MCF 10A (cell line): ENCODE measurements around the gene CALN1. TPM values are rescaled to one million over a fixed set of nuclear protein-coding genes. Genes with fewer than 3 reads are reported as not detected.

Experiments used
- BruUV-seq: library from RNA; stranded (reverse); fragments of 400-500 nt; replicated peaks from 2 replicates; lab custom pipeline; 2021; lab: Mats Ljungman, UMichigan
- CTCF ChIA-PET: fragments of 300-600 bp; sonication (Branson Sonifier 250); formaldehyde crosslinking; extraction: SDS; loops from one replicate; lab custom pipeline; 2021; ENCODE audit warnings: antibody characterized with exemption, inconsistent platforms; lab: Yijun Ruan, JAX
- POLR2A ChIA-PET: fragments of 300-600, 350-650 bp; sonication (Branson Sonifier 250); formaldehyde crosslinking; extraction: SDS; loops from one replicate; lab custom pipeline; 2020; ENCODE audit warnings: antibody characterized with exemption, inconsistent platforms; lab: Yijun Ruan, JAX
- DNase-seq: peaks from one replicate; pipeline ENCODE4 v3.0.0-alpha.2; 2018; ENCODE audit not compliant: unreplicated experiment
- H3K27ac Mint-ChIP-seq: one replicate; pipeline ENCODE4 v1.8.0; 2022; ENCODE audit warnings: mild to moderate bottlenecking, low read depth, mixed read lengths; ENCODE audit not compliant: unreplicated experiment
- H3K27me3 Mint-ChIP-seq: one replicate; pipeline ENCODE4 v1.8.0; 2022; ENCODE audit warnings: mixed read lengths; ENCODE audit not compliant: insufficient read depth, unreplicated experiment
- H3K36me3 Mint-ChIP-seq: one replicate; pipeline ENCODE4 v1.8.0; 2022; ENCODE audit warnings: mild to moderate bottlenecking, moderate library complexity, mixed read lengths; ENCODE audit not compliant: insufficient read depth, unreplicated experiment
- H3K4me1 Mint-ChIP-seq: one replicate; pipeline ENCODE4 v1.8.0; 2022; ENCODE audit warnings: mixed read lengths; ENCODE audit not compliant: insufficient read depth, unreplicated experiment
- H3K4me3 Mint-ChIP-seq: one replicate; pipeline ENCODE4 v1.8.0; 2022; ENCODE audit warnings: mild to moderate bottlenecking, moderate library complexity, mixed read lengths; ENCODE audit not compliant: unreplicated experiment
- H3K9me3 Mint-ChIP-seq: one replicate; pipeline ENCODE4 v1.8.0; 2022; ENCODE audit warnings: mixed read lengths; ENCODE audit not compliant: unreplicated experiment
- intact Hi-C: fragments of 100-400 bp; cut with micrococcal nuclease; formaldehyde crosslinking; loops from 2 replicates; pipeline ENCODE4 v1.14.1; 2022
- total RNA-seq: library from RNA; stranded (reverse); gene quantifications from 2 replicates; pipeline ENCODE4 v1.2.3, GENCODE V29; 2022
- TF ChIP-seq, protein P1 (sequence below): fragments of 200-600 bp; IDR thresholded peaks from one replicate; pipeline ENCODE4 v1.8.0; 2022; ENCODE audit warnings: antibody characterized with exemption, mild to moderate bottlenecking; ENCODE audit not compliant: unreplicated experiment

The CALN1 gene
- total RNA-seq, 1 experiment from 2014 or later: not detected

DNA sequence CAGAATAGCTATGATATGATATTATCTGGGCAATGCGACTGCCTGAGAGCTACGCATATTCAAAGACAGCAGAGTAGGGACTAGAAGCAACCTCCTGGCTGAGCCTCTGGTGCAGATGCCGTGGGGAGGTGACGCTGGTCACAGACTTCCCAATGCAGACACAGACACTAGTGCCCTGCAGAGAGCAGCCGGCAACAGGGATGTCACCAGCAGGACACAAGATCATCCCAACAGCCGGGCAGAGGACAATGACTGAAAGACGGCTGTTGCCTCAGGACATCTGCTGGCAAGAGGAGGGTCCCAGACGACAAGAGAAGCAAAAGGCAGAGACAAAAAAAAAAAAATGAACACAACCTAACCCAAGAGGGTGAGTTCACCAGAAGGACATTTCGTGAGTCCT is 104.6 kb downstream of the CALN1 start:
- no TSS peak for BruUV-seq
- POLR2A ChIA-PET: no interaction called here

DNA sequence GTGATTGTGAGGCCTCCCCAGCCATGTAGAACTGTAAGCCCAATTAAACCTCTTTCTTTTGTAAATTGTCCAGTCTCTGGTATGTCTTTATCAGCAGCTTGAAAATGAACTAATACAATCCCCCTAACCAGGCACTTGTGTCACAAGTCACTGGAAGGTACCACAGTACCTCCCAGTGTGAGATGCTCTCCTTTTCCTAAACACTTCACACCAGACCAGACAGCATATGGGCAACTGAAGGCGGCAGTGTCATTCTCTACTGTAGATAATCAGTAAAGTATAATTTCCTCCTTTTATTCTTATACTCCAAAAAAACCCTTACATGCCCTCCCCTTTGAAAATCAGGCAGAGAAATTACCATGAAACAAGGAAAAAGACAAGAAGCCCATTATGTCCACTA is 113.2 kb downstream of the CALN1 start:
- TF ChIP-seq, protein P1, sequence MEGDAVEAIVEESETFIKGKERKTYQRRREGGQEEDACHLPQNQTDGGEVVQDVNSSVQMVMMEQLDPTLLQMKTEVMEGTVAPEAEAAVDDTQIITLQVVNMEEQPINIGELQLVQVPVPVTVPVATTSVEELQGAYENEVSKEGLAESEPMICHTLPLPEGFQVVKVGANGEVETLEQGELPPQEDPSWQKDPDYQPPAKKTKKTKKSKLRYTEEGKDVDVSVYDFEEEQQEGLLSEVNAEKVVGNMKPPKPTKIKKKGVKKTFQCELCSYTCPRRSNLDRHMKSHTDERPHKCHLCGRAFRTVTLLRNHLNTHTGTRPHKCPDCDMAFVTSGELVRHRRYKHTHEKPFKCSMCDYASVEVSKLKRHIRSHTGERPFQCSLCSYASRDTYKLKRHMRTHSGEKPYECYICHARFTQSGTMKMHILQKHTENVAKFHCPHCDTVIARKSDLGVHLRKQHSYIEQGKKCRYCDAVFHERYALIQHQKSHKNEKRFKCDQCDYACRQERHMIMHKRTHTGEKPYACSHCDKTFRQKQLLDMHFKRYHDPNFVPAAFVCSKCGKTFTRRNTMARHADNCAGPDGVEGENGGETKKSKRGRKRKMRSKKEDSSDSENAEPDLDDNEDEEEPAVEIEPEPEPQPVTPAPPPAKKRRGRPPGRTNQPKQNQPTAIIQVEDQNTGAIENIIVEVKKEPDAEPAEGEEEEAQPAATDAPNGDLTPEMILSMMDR: no peak
- DNase-seq: no peak
- Mint-ChIP-seq H3K36me3 (peaks cover 7% of the 10 kb centered on the region), H3K4me1 (no peaks in the 10 kb centered on the region), H3K9me3 (no peaks in the 10 kb centered on the region), H3K27ac (no peak overlapping the region), H3K27me3 (peaks cover 10% of the 10 kb centered on the region), H3K4me3 (no peak overlapping the region)
- intact Hi-C loops: no loop called here
- CTCF ChIA-PET: no interaction called here
- BruUV-seq: no TSS peak
- POLR2A ChIA-PET: no interaction called here

More for the DNA sequence above, 104.6 kb downstream of the CALN1 start:
- Mint-ChIP-seq H3K4me1 (no peaks in the 10 kb centered on the region), H3K27me3 (peaks cover 28% of the 10 kb centered on the region), H3K4me3 (no peak overlapping the region), H3K27ac (no peak overlapping the region), H3K9me3 (no peaks in the 10 kb centered on the region), H3K36me3 (no peaks in the 10 kb centered on the region)
- TF ChIP-seq, protein P1: no peak
- DNase-seq: no peak
- intact Hi-C loops: no loop called here
- CTCF ChIA-PET: no interaction called here

DNA sequence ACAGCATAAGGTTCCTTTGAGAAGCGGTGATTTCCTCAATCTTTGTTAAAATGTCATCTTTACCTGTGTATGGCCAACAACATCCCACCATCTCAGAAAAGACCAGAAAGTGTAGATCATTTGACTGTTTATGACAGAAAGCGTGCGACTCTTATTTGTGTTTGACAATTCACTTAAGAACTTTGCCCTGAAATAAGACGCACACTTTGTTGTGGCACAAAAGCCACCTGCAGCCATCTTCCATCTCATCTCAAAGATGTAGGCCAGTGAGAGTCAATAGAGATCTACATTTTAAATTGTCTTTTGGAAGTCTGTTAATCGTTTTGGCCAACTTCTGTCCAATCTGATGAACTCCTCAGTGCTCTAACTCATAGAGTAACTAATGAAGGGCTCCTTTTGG is 114.0 kb downstream of the CALN1 start:
- POLR2A ChIA-PET: no interaction called here
- TF ChIP-seq, protein P1: no peak
- no peak for DNase-seq
- peaks cover 10% of the 10 kb centered on the region for H3K27me3 Mint-ChIP-seq
- peaks cover 7% of the 10 kb centered on the region for H3K36me3 Mint-ChIP-seq
- H3K27ac Mint-ChIP-seq: no peak overlapping the region
- CTCF ChIA-PET: no interaction called here
- intact Hi-C loops: no loop called here
- no peaks in the 10 kb centered on the region for H3K9me3 Mint-ChIP-seq
- no peak overlapping the region for H3K4me3 Mint-ChIP-seq
- no TSS peak for BruUV-seq
- H3K4me1 Mint-ChIP-seq: no peaks in the 10 kb centered on the region

DNA sequence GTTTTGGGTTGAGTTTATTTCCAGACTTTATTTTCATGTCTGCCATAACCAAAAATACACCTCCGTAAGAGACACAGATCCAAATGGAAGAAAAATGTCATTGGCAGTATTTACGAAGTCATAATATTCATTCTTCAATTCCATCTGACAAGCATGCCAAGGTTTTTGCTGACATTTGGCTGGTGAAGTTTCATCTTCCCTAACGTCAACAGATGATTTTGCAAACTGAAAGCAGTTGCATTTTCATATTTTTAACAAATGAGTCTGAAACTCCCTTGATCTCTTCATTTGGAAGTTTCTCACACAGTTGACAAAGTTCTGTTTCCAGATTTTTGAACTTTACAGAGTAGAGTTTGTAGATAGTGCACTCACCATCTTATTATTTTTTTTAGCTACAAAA is 114.5 kb downstream of the CALN1 start:
- H3K27ac Mint-ChIP-seq: no peak overlapping the region
- no peaks in the 10 kb centered on the region for H3K4me1 Mint-ChIP-seq
- ChIA-PET CTCF (no interaction called here), POLR2A (no interaction called here)
- no peak overlapping the region for H3K4me3 Mint-ChIP-seq
- BruUV-seq: no TSS peak
- H3K9me3 Mint-ChIP-seq: no peaks in the 10 kb centered on the region
- H3K27me3 Mint-ChIP-seq: peaks cover 10% of the 10 kb centered on the region
- DNase-seq: no peak
- intact Hi-C loops: no loop called here
- TF ChIP-seq, protein P1: no peak
- peaks cover 7% of the 10 kb centered on the region for H3K36me3 Mint-ChIP-seq
